ENCODE measurements around the gene LEAP2.

Gene LEAP2

GRCh38 chr5:132886064-132886823, 12.8 kb downstream of the LEAP2 start:
- Histone ChIP-seq H3K27me3 (ENCODE audit: low read depth, low read length) (no peaks in the 10 kb centered on the region), H3K4me3 (ENCODE audit: low read depth in 1 of 2, low read length in 2 of 2) (no peak overlapping the region), H3K27ac (ENCODE audit: low read length) (no peak overlapping the region), H3K36me3 (ENCODE audit: control insufficient read depth in 1 of 2, insufficient read depth in 2 of 2, low read length in 2 of 2) (peaks cover 35 to 55% of the 10 kb centered on the region in 2 donors), H3K4me1 (ENCODE audit: control insufficient read depth in 1 of 2, insufficient read depth in 2 of 2, low read length in 2 of 2) (no peaks in the 10 kb centered on the region), H3K9me3 (ENCODE audit: control insufficient read depth in 1 of 2, low read length in 2 of 2) (no peaks in the 10 kb centered on the region)

- Histone ChIP-seq H3K36me3 (ENCODE audit: control insufficient read depth in 1 of 2, insufficient read depth in 2 of 2, low read length in 2 of 2) (peaks cover 36 to 54% of the 10 kb centered on the region in 2 donors), H3K4me1 (ENCODE audit: control insufficient read depth in 1 of 2, insufficient read depth in 2 of 2, low read length in 2 of 2) (no peaks in the 10 kb centered on the region), H3K27ac (ENCODE audit: low read length) (no peak overlapping the region), H3K27me3 (ENCODE audit: low read depth, low read length) (no peaks in the 10 kb centered on the region), H3K9me3 (ENCODE audit: control insufficient read depth in 1 of 2, low read length in 2 of 2) (no peaks in the 10 kb centered on the region), H3K4me3 (ENCODE audit: low read depth in 1 of 2, low read length in 2 of 2) (no peak overlapping the region)
Observed at GRCh38 chr5:132887283-132887682, 13.8 kb downstream of the LEAP2 start.

- Histone ChIP-seq H3K27ac (ENCODE audit: low read length) (no peak overlapping the region), H3K4me1 (ENCODE audit: control insufficient read depth in 1 of 2, insufficient read depth in 2 of 2, low read length in 2 of 2) (no peaks in the 10 kb centered on the region), H3K27me3 (ENCODE audit: low read depth, low read length) (no peaks in the 10 kb centered on the region), H3K36me3 (ENCODE audit: control insufficient read depth in 1 of 2, insufficient read depth in 2 of 2, low read length in 2 of 2) (peaks cover 47 to 58% of the 10 kb centered on the region in 2 donors), H3K4me3 (ENCODE audit: low read depth in 1 of 2, low read length in 2 of 2) (no peak overlapping the region), H3K9me3 (ENCODE audit: control insufficient read depth in 1 of 2, low read length in 2 of 2) (no peaks in the 10 kb centered on the region)
Observed at GRCh38 chr5:132889501-132889900, 16.0 kb downstream of the LEAP2 start.

GRCh38 chr5:132890817-132891216, 17.3 kb downstream of the LEAP2 start:
- Histone ChIP-seq H3K4me3 (ENCODE audit: low read depth in 1 of 2, low read length in 2 of 2) (no peak overlapping the region), H3K4me1 (ENCODE audit: control insufficient read depth in 1 of 2, insufficient read depth in 2 of 2, low read length in 2 of 2) (peaks cover 0 to 6% of the 10 kb centered on the region in 2 donors), H3K27ac (ENCODE audit: low read length) (no peak overlapping the region), H3K27me3 (ENCODE audit: low read depth, low read length) (no peaks in the 10 kb centered on the region), H3K9me3 (ENCODE audit: control insufficient read depth in 1 of 2, low read length in 2 of 2) (no peaks in the 10 kb centered on the region), H3K36me3 (ENCODE audit: control insufficient read depth in 1 of 2, insufficient read depth in 2 of 2, low read length in 2 of 2) (peaks cover 52 to 58% of the 10 kb centered on the region in 2 donors)

- no peak overlapping the region for H3K4me3 ChIP-seq (ENCODE audit: low read depth in 1 of 2, low read length in 2 of 2)
- H3K27me3 ChIP-seq (ENCODE audit: low read depth, low read length), result no peaks in the 10 kb centered on the region
- peaks cover 56 to 58% of the 10 kb centered on the region in 2 donors for H3K36me3 ChIP-seq (ENCODE audit: control insufficient read depth in 1 of 2, insufficient read depth in 2 of 2, low read length in 2 of 2)
- no peaks in the 10 kb centered on the region for H3K9me3 ChIP-seq (ENCODE audit: control insufficient read depth in 1 of 2, low read length in 2 of 2)
- no peak overlapping the region for H3K27ac ChIP-seq (ENCODE audit: low read length)
- peaks cover 0 to 10% of the 10 kb centered on the region in 2 donors for H3K4me1 ChIP-seq (ENCODE audit: control insufficient read depth in 1 of 2, insufficient read depth in 2 of 2, low read length in 2 of 2)
Observed at GRCh38 chr5:132895719-132896305, 22.3 kb downstream of the LEAP2 start.

GRCh38 chr5:132896685-132897084, 23.2 kb downstream of the LEAP2 start:
- H3K4me3 ChIP-seq (ENCODE audit: low read depth in 1 of 2, low read length in 2 of 2), result no peak overlapping the region
- H3K4me1 ChIP-seq (ENCODE audit: control insufficient read depth in 1 of 2, insufficient read depth in 2 of 2, low read length in 2 of 2), result peaks cover 0 to 10% of the 10 kb centered on the region in 2 donors
- no peak overlapping the region for H3K27ac ChIP-seq (ENCODE audit: low read length)
- H3K27me3 ChIP-seq (ENCODE audit: low read depth, low read length), result no peaks in the 10 kb centered on the region
- H3K36me3 ChIP-seq (ENCODE audit: control insufficient read depth in 1 of 2, insufficient read depth in 2 of 2, low read length in 2 of 2), result peaks cover 55 to 58% of the 10 kb centered on the region in 2 donors
- no peaks in the 10 kb centered on the region for H3K9me3 ChIP-seq (ENCODE audit: control insufficient read depth in 1 of 2, low read length in 2 of 2)

GRCh38 chr5:132898094-132898493, 24.6 kb downstream of the LEAP2 start:
- Histone ChIP-seq H3K36me3 (ENCODE audit: control insufficient read depth in 1 of 2, insufficient read depth in 2 of 2, low read length in 2 of 2) (peaks cover 48 to 50% of the 10 kb centered on the region in 2 donors), H3K27ac (ENCODE audit: low read length) (no peak overlapping the region), H3K4me3 (ENCODE audit: low read depth in 1 of 2, low read length in 2 of 2) (no peak overlapping the region), H3K9me3 (ENCODE audit: control insufficient read depth in 1 of 2, low read length in 2 of 2) (no peaks in the 10 kb centered on the region), H3K27me3 (ENCODE audit: low read depth, low read length) (no peaks in the 10 kb centered on the region), H3K4me1 (ENCODE audit: control insufficient read depth in 1 of 2, insufficient read depth in 2 of 2, low read length in 2 of 2) (peaks cover 0 to 10% of the 10 kb centered on the region in 2 donors)

GRCh38 chr5:132901036-132901435, 27.6 kb downstream of the LEAP2 start:
- Histone ChIP-seq H3K9me3 (ENCODE audit: control insufficient read depth in 1 of 2, low read length in 2 of 2) (no peaks in the 10 kb centered on the region), H3K4me1 (ENCODE audit: control insufficient read depth in 1 of 2, insufficient read depth in 2 of 2, low read length in 2 of 2) (peaks cover 0 to 2% of the 10 kb centered on the region in 2 donors), H3K27me3 (ENCODE audit: low read depth, low read length) (no peaks in the 10 kb centered on the region), H3K27ac (ENCODE audit: low read length) (no peak overlapping the region), H3K36me3 (ENCODE audit: control insufficient read depth in 1 of 2, insufficient read depth in 2 of 2, low read length in 2 of 2) (peaks cover 33 to 40% of the 10 kb centered on the region in 2 donors), H3K4me3 (ENCODE audit: low read depth in 1 of 2, low read length in 2 of 2) (no peak overlapping the region)

GRCh38 chr5:132901730-132902129, 28.3 kb downstream of the LEAP2 start:
- H3K36me3 ChIP-seq (ENCODE audit: control insufficient read depth in 1 of 2, insufficient read depth in 2 of 2, low read length in 2 of 2), result peaks cover 26 to 33% of the 10 kb centered on the region in 2 donors
- H3K27me3 ChIP-seq (ENCODE audit: low read depth, low read length), result no peaks in the 10 kb centered on the region
- H3K9me3 ChIP-seq (ENCODE audit: control insufficient read depth in 1 of 2, low read length in 2 of 2), result no peaks in the 10 kb centered on the region
- H3K4me3 ChIP-seq (ENCODE audit: low read depth in 1 of 2, low read length in 2 of 2), result no peak overlapping the region
- H3K4me1 ChIP-seq (ENCODE audit: control insufficient read depth in 1 of 2, insufficient read depth in 2 of 2, low read length in 2 of 2), result no peaks in the 10 kb centered on the region
- H3K27ac ChIP-seq (ENCODE audit: low read length), result no peak overlapping the region

GRCh38 chr5:132905938-132906337, 32.5 kb downstream of the LEAP2 start:
- no peaks in the 10 kb centered on the region for H3K9me3 ChIP-seq (ENCODE audit: control insufficient read depth in 1 of 2, low read length in 2 of 2)
- H3K36me3 ChIP-seq (ENCODE audit: control insufficient read depth in 1 of 2, insufficient read depth in 2 of 2, low read length in 2 of 2), result peaks cover 9 to 10% of the 10 kb centered on the region in 2 donors
- no peaks in the 10 kb centered on the region for H3K27me3 ChIP-seq (ENCODE audit: low read depth, low read length)
- no peak overlapping the region for H3K4me3 ChIP-seq (ENCODE audit: low read depth in 1 of 2, low read length in 2 of 2)
- H3K4me1 ChIP-seq (ENCODE audit: control insufficient read depth in 1 of 2, insufficient read depth in 2 of 2, low read length in 2 of 2), result no peaks in the 10 kb centered on the region
- H3K27ac ChIP-seq (ENCODE audit: low read length), result no peak overlapping the region

GRCh38 chr5:132907161-132907560, 33.7 kb downstream of the LEAP2 start:
- H3K27me3 ChIP-seq (ENCODE audit: low read depth, low read length), result no peaks in the 10 kb centered on the region
- no peaks in the 10 kb centered on the region for H3K4me1 ChIP-seq (ENCODE audit: control insufficient read depth in 1 of 2, insufficient read depth in 2 of 2, low read length in 2 of 2)
- peaks cover 11 to 14% of the 10 kb centered on the region in 2 donors for H3K36me3 ChIP-seq (ENCODE audit: control insufficient read depth in 1 of 2, insufficient read depth in 2 of 2, low read length in 2 of 2)
- H3K4me3 ChIP-seq (ENCODE audit: low read depth in 1 of 2, low read length in 2 of 2), result no peak overlapping the region
- H3K27ac ChIP-seq (ENCODE audit: low read length), result no peak overlapping the region
- no peaks in the 10 kb centered on the region for H3K9me3 ChIP-seq (ENCODE audit: control insufficient read depth in 1 of 2, low read length in 2 of 2)
